CD4-positive, alpha-beta T cell treated with Interleukin-17A for 4 hours (primary cell): ENCODE data around the gene ARL13A.
"Not testable (repeated sequence)": the region's sequence is repeated elsewhere in the genome, so short reads cannot be mapped to it uniquely, and the experiment has no call there.

Experiments used
- DNase-seq: peaks from one replicate; pipeline ENCODE4 v3.0.0-alpha.2; 2020; ENCODE audit warnings: mixed read lengths

The ARL13A gene

GRCh38 chrX:100969408-100969807 lies at the start of gene ARL13A:
Gene ARL13A, plus strand, starts transcription at chrX:100969708. Its CDS starts 3,982 bp downstream, at chrX:100973690.
- DNase-seq, result no peak

- no peak for DNase-seq
These were observed 45.1 kb upstream of the ARL13A start for GRCh38 chrX:100924375-100924774.

- no peak for DNase-seq
These were observed 43.1 kb upstream of the ARL13A start for GRCh38 chrX:100926453-100926852.

- peak; percentile 58 for DNase-seq
These were observed 40.6 kb upstream of the ARL13A start, which contains the start of gene XKRX for GRCh38 chrX:100928660-100929613. Gene XKRX, minus strand, starts transcription at chrX:100928917. Its CDS starts 613 bp downstream, at chrX:100928304.

DNA sequence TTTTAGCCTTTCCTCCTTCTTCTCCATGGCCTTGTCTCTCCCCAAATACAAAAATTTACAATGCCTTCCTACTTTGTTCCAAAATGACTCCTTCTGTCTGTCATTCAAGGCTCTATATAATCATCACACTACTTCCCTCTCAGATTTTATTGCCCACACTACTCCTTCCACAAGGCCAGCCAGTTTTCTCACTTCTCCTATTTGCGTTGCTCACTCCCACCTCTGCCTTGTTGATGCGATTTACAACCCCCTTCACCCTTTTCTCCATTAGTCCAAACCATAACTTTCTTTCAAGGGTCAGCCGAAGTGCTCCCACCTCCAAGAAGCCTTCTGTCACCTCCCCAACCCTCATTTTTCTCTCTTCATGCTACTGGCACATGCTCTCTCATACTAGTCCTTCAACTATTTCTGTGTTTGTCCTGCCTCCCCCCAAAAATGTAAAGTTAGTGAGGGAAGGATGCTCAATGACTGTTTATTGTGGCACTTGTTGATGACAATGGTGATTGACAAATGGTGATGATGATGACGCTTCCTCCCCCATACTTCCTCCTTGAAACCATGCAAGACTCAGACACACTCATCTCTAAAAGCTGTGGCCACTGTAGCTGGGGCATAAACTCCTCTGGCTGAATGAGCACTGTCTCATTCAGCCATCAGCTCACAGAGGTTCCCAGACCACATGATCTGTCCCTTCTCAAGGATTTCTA lies 38.1 kb upstream of the ARL13A start:
- DNase-seq, result no peak

DNA sequence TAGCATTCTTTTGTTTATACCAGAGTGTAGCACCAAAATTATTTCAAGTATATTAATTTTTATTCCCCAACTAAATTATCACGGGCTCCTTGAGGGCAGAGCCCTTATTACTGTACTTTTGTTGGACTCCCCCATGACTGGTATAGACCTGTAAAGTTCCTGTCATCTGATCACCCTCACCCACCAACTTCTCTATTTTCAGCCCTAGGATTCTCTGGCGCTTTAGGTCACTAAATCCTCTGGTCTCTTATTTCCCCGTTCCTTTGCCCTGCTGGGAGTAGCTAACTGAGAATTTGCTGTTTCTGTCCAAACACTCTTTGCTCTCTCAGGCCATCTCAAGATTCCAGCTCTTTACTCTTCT lies 37.6 kb upstream of the ARL13A start:
- no peak for DNase-seq

- DNase-seq, result no peak
These were observed 33.7 kb upstream of the ARL13A start for GRCh38 chrX:100935767-100936166.

DNA sequence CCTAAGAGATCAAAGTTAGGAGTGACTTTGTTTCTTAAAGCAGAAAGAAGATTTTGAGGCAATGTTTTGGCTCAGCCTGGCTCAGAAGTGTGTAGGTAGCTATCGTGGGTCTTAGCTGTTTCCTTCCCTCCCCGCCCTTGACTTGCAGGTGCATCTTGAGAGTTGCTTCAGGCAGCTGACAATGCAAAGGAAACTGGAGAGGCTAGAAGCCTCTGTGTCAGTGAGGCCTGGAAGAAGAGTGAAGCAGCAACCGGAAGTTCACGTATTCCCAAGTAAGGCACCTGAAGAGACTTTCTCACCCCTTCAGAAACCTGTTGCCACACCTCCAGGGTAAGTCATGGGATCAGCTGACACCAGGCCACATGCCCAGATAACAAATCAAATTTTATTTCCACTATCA lies 30.2 kb upstream of the ARL13A start:
- peak; percentile 36 for DNase-seq

DNA sequence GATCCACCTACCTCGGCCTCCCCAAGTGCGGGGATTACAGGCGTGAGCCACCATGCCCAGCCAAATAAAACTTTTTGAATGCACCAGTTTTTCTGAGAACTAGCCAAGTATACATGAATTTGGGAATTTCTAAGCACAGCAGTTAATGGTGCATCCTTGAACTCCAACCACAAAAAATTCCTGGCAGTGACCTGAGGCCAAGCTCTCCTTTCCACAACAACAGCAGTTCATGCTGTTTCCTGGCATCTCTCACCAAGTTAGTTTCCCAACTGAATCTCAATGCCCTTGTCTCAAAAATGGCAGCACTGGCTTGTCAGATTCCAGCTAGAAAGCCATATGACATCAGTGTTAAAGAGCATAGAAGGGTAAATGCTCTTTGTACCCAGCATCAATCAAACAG lies 24.9 kb upstream of the ARL13A start:
- no peak for DNase-seq

GRCh38 chrX:100946299-100946927 lies 23.1 kb upstream of the ARL13A start:
- no peak for DNase-seq

- DNase-seq, result no peak
These were observed 21.0 kb upstream of the ARL13A start for GRCh38 chrX:100948557-100948956.

- DNase-seq, result no peak
These were observed 6.7 kb upstream of the ARL13A start for GRCh38 chrX:100962811-100963210.

- DNase-seq, result no peak
These were observed 5.1 kb upstream of the ARL13A start for GRCh38 chrX:100964362-100964761.

DNA sequence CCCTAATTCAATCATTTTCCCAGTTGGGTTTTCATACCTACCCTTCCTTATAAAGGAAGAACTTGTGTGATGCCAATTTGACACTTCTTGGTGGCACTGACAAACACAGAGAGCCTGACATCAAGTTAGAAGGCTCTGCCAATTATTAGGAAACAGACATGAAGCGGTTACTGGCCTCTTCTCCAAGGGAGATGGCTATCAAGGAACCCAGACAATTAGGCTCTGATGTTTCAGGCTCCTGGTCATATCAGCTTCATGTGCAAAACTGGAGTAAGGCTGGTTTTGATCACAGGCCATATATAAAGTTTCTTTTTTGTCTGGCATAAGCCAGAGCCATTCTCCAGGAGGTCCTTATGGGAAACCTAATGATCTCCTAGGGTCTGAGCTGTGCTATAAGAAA lies 428 bp downstream of the ARL13A start:
- no peak for DNase-seq

- no peak for DNase-seq
These were observed 3.9 kb downstream of the ARL13A start for GRCh38 chrX:100973411-100973810.

DNA sequence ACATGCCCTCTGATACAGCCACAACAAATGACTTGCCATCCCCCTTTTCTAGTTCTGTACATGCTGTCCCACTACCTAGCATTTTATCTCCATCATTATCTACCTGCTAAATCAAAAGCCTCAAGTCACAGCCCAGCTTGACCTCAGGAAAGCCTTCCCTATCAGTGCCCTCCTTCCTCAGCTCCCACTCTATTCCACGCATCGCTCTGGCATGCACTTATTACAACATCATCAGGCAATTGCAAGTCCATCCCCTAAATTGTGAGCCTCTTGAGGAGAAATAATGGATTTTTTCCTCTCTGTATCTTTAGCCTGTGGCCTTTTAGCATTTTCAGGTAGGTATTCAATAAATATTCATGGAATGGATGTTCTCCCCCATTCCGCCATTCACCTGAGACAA lies 5.7 kb downstream of the ARL13A start:
- no peak for DNase-seq

- no peak for DNase-seq
These were observed 6.7 kb downstream of the ARL13A start for GRCh38 chrX:100976211-100976610.

DNA sequence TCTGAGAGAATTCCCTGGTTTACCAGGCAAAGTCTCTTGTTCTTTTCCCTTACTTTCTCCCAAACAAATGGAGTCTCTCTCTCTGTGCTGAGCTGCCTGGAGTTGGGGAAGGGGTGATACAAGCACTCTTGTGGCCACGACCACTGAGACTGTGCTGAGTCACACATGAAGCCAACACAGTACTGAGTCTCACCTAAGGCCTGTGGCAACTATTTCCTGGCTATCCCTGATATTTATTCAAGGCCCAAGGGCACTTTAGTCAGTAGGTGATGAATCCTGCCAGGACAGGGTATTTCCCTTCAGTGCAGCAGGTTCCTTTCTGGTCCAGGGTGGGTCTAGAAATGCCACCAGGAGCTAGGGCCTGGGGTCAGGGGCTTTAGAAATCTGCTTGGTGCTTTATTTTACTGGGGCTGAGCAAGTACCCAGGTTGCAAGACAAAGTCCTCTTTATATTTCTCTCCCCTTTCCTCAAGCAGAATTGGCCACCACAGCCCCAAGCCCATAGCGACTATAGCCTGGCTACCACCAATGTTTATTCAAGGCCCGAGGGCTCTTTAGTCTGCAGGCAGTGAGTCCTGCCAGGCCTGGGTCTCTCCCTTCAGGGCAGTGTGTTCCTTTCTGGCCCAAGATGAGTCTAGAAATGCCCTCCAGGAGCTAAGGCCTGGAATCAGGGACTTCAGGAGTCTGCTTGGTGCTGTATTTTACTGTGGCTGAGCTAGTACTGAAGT lies 10.5 kb downstream of the ARL13A start:
- no peak for DNase-seq

GRCh38 chrX:100980608-100981497 lies 11.3 kb downstream of the ARL13A start:
- no peak for DNase-seq

DNA sequence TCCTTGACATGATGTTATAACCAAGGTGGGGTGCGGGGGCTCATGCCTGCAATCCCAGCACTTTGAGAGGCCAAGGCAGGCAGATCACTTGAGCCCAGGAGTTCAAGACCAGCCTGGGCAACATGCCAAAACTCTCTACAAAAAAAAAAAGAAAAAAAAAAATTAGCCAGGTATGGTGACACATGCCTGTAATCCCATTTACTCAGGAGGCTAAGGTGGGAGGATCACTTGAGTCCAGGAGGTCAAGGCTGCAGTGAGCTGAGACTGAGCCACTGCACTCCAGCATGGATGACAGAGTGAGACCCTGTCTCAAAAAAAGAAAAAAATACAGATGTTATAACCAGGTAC lies 12.0 kb downstream of the ARL13A start:
- not testable (repeated sequence) for DNase-seq

DNA sequence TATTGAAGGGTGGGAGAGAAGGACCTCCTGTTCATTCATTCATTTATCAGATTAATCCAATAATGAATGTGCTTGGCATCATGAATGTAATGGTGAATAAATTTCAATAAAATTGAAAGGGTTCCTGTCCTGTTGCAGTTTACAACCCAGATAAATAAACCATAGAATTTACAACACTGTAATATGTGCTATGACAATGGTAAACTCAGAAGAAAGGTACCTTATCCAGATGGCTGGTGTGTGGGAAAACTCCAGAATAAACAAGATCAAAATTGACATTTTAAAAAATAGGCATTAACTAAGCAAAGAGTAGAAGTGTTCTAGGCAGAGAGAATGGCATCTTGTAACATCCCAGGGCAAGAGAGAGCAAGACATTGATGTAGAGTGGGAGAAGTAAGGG lies 15.3 kb downstream of the ARL13A start:
- no peak for DNase-seq

DNA sequence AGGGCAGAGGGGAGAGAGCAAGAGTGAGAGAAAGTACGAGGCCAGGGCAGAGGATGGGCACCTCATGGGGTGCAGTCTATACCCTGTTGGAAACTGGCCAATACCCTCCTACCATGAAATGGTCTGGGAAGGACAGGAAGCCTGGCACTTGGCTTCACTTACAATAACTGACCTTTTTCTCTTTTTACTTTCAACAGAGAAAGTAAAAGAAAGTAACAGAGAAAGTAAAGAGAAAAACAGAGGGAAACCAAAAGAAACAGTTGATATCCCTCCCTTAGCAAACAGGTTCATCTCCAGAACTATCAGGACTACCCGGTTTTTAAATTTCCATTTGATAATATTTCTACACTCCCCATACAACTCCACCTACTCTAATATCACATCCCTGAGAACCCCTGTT lies 20.6 kb downstream of the ARL13A start:
- DNase-seq, result no peak
